Retinal pigment epithelial cell (primary cell): ENCODE measurements around the gene CD101.

Experiments
- DNase-seq: peaks from one replicate; pipeline ENCODE4 v3.0.0-alpha.2; 2010; ENCODE audit warnings: low read depth
- H3K4me3 ChIP-seq: 2 replicates; pipeline ENCODE4 v1.5.1; 2011; ENCODE audit warnings: mild to moderate bottlenecking, low read length, control low read depth, moderate library complexity
- CTCF ChIP-seq: conservative IDR thresholded peaks from 2 replicates; pipeline ENCODE4 v1.5.1; 2011; ENCODE audit warnings: low read depth, low read length, control low read depth, inconsistent platforms

CD101 gene

GRCh38 chr1:117013309-117013858, 11.8 kb downstream of the CD101 start:
- DNase-seq = no peak
- H3K4me3 ChIP-seq = no peak overlapping the region
- no peak for TF ChIP-seq CTCF

GRCh38 chr1:117014209-117014608, 12.6 kb downstream of the CD101 start:
- DNase-seq = no peak

GRCh38 chr1:117015724-117016123, 14.2 kb downstream of the CD101 start:
- H3K4me3 ChIP-seq = no peak overlapping the region
- TF ChIP-seq CTCF = no peak
- DNase-seq = no peak

More at GRCh38 chr1:117014209-117014608, 12.6 kb downstream of the CD101 start:
- no peak overlapping the region for H3K4me3 ChIP-seq
- TF ChIP-seq CTCF = no peak

- no peak for TF ChIP-seq CTCF
- H3K4me3 ChIP-seq = no peak overlapping the region
- DNase-seq = no peak
Measured at GRCh38 chr1:117017062-117017461, 15.5 kb downstream of the CD101 start.

GRCh38 chr1:117017648-117018047, 16.1 kb downstream of the CD101 start:
- DNase-seq = no peak
- H3K4me3 ChIP-seq = no peak overlapping the region
- TF ChIP-seq CTCF = no peak

GRCh38 chr1:117020526-117021156, 19.1 kb downstream of the CD101 start:
- H3K4me3 ChIP-seq = no peak overlapping the region
- TF ChIP-seq CTCF = no peak
- DNase-seq = no peak

- H3K4me3 ChIP-seq = no peak overlapping the region
- no peak for DNase-seq
- no peak for TF ChIP-seq CTCF
Measured at GRCh38 chr1:117022114-117022513, 20.6 kb downstream of the CD101 start.
